Dermis blood vessel endothelial cell (primary cell): ENCODE results near the gene EMB. TPM values are rescaled to one million over a fixed set of nuclear protein-coding genes. Genes with fewer than 3 reads are reported as not detected.
"Not testable (repeated sequence)": the region's sequence is repeated elsewhere in the genome, so short reads cannot be mapped to it uniquely, and the experiment has no call there.

Experiments
- DNase-seq: peaks from one replicate; pipeline ENCODE4 v3.0.0; 2010
- total RNA-seq: library from RNA; depleted of rRNA; stranded (reverse); fragments of >200 nt; gene quantifications from 2 replicates; pipeline ENCODE4 v1.2.3, GENCODE V29; 2014

Gene EMB
- total RNA-seq, 1 donor from 2014 or later: under 0.01 TPM

DNA sequence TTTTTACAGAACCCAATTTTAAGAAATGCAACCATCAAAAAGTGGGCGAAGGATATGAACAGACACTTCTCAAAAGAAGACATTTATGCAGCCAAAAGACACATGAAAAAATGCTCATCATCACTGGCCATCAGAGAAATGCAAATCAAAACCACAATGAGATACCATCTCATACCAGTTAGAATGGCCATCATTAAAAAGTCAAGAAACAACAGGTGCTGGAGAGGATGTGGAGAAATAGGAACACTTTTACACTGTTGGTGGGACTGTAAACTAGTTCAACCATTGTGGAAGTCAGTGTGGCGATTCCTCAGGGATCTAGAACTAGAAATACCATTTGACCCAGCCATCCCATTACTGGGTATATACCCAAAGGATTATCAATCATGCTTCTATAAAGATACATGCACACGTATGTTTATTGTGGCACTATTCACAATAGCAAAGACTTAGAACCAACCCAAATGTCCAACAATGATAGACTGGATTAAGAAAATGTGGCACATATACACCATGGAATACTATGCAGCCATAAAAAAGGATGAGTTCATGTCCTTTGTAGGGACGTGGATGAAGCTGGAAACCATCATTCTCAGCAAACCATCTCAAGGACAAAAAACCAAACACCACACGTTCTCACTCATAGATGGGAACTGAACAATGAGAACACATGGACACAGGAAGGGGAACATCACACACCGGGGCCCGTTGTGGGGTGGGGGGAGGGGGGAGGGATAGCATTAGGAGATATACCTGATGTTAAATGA is 19.7 kb downstream of the EMB start:
- DNase-seq: not testable (repeated sequence)

DNA sequence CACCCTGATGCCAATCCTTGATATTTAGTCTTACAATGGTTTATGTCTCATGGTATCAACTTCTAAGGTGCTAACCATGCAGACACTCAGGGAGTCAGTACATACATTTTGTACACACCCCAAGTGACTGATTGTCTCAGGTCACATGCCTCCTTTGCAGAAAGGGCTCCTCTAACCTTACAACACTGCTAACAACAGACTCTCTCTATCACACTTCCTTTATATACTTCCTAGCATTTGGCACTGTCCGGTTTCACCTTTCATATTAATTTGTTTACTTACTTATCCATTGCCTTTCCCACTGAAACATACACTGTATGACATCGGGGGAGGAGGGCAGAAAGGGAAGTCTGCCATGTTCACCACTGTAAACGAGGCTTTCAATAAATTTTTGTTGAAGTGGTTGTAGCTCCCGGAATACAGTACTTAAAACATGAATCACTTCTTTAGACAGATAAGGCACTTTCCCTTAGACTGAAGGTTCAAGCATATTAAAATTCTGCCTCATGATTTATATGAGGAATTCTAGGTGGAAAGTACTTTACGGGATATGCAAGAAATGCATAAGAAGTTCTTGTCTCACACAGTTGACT is 20.6 kb downstream of the EMB start:
- DNase-seq: no peak

DNA sequence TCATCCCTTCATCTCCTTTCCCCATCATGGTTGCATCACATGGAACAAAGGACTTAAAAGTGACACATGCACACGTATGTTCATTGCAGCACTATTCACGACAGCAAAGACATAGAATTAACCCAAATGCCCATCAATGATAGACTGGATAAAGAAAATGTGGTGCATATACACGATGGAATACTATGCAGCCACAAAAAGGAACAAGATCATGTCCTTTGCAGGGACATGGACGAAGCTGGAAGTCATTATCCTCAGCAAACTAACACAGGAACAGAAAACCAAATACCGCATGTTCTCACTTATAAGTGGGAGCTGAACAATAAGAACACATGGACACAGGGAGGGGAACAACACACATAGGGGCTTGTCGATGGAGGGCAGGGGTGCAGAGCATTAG is 21.4 kb downstream of the EMB start:
- DNase-seq: not testable (repeated sequence)

DNA sequence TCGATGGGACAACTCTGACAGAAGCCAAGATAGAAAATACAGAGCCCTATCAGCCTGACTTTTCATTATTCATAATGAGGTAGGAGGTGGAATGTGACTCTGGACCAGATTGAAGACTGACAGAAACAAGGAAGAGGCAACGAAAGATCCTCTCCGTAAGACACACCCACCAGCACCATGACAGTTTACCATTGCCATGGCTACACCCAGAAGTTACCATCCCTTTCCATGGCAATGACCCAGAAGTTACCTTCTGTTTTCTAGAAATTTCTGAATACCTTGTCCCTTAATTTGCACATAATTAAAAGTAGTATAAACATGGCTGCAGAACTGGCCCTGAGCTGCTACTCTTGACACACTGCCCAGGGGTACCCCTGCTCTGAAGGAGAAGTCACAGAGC is 24.5 kb downstream of the EMB start:
- DNase-seq: not testable (repeated sequence)

DNA sequence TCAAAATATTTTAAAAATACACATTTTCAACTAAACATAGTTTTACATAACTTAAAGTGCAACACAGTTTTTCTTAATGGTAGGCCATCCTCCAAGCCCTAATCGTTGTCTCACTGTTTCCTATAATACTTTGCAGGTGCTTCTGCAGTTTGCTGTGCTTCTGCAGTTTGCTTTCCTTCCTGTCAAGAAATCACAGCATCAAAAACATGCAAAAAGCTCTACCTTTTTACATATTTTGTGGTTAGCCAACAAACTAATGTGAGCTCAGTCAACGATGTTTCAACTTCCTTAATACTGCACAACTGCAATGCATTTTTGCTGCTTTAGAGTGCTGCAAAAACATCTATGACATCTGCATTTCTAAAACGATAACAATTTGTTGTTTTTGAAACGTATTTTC is 25.2 kb downstream of the EMB start:
- DNase-seq: no peak

DNA sequence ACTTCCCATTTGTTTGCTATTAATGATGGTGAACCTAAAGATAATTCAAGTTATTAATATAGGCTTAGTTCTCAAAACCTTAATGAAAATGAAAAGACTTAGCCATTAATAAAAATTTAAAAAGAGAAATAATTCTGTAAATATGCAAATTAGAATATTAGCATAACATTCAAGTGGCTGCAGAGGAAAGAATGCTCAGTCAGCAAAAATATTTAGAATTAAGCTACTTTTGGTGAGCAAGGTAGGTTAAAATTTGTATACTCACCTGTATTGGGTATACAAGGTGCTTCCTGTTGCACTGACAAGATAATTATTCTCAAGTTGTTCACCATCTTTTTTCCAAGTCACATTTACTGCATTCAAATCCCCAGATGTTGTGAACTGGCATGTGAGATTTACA is 30.2 kb downstream of the EMB start:
- not testable (repeated sequence) for DNase-seq

DNA sequence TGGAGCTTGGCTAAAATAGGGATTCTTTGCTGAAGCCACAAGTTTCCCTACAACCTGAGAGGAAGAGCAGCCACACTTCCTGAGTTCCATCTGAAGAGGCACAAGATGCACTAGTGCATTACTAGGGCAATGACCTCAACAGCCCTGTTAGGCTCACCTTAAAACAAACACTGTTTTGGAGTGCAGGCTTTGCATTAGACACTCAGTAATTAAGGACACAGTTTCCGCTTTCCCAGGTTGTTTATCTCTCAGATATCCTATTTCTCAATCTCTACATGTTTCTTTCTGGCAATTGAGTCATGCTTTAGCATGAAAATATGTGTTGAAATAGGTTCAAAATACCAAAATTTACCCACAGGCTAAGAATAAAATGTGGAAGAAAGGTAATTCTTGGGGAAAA is 34.2 kb downstream of the EMB start:
- DNase-seq: no peak

DNA sequence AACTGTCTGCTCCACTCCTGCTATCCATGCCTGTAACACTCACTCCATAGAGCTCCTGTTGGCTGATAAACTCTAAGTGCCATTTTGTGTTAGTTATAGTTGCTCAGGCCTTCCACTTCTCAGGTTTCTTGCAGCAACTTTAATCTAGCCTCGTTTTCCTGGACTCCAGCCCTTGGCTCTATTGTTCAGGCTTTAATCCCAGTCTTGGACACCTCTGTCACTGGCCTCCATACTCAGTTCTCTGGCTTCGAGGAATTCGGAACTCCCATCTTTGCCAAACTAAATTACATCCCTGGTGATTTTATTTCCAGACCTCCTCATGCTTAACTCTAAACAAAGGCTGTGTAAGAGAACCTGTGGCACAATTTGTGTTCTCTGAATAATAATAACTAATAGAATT is 39.8 kb downstream of the EMB start:
- no peak for DNase-seq

DNA sequence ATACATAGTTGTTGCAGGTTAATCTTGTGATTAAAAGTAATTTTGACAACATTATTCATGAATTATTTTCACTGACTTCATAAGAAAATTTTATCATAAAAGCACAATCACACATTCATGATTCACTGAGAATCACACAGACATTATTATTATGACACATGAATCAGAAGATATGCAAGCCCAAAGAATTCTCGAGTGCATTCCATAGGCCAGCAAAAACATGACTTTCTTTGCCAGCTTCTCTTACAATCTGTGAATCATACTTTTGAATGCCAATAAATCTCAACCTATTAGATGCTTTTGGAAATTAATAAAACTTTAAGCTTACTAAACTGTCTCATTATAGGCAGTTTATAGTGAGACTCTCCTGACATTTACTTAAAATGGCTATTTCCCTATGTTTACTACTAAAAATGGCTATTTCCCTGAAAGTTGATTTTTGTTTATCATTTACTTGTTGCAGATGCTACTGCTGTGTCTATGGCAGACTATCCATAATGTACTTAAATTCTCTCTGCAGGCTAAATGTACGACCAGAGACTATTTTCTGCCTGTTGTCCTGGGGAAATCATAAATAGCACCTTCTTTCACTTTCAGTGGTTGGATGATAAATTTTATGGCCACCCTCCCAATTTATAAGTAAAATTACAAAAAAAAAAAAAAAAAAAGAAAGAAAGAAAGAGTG is 47.0 kb downstream of the EMB start:
- DNase-seq: not testable (repeated sequence)

DNA sequence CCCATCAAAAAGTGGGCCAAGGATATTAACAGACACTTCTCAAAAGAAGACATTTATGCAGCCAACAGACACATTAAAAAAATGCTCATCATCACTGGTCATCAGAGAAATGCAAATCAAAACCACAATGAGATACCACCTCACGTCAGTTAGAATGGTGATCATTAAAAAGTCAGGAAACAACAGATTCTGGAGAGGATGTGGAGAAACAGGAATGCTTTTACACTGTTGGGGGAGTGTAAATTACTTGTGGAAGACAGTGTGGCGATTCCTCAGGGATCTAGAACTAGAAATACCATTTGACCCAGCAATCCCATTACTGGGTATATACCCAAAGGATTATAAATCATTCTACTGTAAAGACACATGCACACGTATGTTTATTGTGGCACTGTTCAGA is 48.8 kb downstream of the EMB start:
- DNase-seq: not testable (repeated sequence)

DNA sequence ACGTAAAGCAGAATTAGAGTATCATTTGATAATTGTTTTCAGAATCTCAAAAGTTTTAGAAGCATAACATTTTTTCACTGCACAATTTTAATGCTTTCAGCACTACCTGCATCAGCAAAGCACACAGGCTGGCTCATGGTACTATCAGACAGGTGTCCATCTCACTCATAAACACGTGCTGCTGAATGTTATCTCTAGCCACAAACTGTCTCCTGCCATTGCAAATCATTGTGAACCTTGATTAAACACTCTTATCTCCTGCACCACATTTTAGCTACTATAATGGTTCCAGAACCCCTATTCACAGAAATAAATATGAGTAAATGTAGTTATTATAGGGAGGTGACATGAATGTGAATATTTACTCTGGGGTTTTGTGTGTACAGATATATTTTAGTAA is 56.7 kb downstream of the EMB start:
- not testable (repeated sequence) for DNase-seq

DNA sequence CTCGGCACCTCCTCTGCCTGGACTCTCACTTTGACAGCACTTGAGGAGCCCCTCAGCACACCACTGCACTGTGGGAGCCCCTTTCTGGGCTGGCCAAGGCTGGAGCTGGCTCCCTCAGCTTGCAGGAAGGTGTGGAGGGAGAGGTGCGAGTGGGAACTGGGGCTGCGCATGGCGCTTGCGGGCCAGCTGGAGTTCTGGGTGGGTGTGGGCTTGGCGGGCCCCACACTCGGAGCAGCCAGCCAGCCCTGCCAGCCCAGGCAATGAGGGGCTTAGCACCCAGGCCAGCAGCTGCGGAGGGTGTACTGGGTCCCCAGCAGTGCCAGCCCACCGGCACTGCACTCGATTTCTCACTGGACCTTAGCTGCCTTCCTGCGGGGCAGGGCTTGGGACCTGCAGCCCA is 64.4 kb downstream of the EMB start:
- DNase-seq: not testable (repeated sequence)

DNA sequence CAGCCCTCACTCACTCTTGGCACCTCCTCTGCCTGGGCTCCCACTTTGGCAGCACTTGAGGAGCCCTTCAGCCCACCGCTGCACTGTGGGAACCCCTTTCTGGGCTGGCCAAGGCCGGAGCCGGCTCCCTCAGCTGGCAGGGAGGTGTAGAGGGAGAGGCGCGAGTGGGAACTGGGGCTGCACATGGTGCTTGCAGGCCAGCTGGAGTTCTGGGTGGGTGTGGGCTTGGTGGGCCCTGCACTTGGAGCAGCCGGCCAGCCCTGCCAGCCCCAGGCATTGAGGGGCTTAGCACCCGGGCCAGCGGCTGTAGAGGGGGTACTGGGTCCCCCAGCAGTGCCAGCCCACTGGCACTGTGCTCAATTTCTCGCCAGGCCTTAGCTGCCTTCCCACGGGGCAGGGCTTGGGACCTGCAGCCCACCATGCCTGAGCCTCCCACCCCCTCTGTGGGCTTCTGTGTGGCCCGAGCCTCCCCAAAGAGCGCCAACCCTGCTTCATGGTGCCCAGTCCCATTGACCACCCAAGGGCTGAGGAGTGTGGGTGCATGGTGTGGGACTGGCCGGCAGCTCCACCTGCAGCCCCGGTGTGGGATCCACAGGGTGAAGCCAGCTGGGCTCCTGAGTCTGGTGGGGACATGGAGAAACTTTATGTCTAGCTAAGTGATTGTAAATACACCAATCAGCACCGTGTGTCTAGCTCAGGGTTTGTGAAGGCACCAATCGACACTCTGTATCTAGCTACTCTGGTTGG is 71.6 kb downstream of the EMB start:
- not testable (repeated sequence) for DNase-seq

DNA sequence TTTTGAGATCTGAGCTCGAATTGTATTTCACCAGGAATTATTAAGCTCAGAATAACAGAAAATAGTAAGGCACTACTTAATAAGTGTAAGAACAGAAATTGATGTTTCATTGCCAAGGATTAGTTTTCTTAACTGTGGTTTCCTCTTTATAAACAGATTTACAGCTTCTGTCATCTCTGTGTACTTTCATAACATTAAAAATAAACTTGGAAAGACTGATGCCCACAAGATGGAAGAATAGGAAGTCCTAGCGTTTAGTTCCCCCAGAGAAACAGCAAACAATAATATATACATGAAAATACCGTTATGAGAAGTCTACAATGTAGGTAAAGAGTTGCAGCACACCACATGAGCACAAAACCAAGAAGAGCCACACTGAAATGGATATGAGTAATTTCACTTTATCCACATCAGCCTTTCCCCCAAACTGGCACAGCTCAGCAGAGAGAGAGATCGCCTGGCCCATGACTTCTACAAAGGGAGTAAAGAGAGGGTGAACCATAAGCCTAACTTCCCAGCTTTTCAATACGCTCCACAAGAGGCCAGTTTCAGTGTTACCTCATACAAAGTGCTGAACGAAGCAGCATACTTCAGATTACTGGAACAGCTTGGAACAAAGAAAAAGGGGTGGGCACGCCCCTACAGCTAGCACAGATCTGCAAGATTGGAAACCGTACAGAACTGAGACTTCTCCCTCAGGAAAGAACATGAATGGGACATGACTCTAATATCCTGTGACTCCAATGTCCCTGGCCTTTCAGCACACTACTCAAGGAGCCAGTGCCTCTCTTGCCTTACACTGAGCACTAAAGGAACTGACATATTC is 75.4 kb downstream of the EMB start:
- DNase-seq: no peak

DNA sequence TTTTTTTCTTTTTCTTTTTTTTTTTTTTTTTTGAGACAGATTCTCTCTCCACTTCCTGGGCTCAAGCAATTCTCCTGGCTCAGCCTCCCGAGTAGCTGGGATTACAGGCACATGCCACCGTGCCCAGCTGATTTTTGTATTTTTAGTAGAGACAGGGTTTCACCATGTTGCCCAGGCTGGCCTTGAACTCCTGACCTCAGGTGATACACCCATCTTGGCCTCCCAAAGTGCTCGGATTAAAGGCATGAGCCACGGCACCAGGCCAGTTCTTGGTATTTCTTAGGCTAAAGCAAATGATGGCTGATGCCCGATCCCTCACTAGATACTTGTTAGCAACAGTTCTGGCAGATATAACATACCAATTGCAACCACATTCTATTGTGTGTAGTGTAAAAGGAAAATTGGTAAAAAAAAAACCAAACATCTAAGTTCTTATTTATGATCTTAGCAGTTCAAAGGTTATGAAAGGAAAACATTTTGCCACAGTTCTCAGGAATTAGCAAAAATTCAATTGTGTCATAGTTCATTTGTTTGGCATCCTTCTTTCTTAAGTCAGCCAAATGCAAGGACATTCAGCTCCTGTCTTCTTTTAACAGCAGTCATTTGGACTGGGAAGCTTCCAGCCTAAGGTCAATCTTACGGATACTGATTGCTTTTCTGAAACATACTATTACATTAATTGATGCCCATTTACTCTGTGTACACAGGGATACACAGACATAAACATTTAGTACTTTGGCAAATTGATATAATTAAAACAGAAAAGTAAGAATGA is 76.4 kb downstream of the EMB start:
- not testable (repeated sequence) for DNase-seq

DNA sequence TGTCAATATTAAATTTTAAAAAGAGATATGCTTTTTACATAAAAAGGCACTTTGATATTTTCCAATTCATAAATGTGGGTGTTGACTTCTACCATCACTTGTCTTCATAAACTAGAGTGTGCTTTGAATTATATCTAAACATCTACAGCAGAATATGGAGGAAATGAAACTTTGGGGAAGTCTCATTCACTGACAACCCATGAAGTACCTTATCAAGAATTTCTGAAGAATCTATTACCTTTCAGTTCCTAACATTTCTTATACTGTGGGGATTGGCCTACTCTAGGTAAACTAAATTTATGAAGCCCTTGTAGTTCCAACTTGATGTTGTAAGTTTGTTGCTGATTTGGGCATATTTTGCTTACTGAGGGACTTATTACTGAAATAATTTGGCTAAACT is 81.9 kb downstream of the EMB start:
- DNase-seq: no peak

DNA sequence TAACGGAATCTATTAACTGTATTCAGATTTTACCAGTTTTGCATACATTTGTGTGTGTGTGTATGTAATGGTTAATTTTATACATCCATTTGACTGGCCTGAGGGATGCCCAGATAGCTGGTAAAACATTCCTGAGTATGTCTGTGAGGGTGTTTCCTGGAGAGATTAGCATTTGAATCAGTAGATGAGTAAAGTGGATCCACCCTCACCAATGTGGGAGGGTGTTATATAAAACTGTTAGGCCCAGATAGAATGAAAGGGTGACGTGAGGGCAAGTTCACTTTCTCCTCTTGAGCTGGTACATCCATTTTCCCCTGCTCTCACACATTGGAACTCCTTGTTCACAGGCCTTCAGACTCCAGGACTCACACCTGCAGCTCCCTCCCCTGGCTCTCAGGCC is 88.7 kb downstream of the EMB start:
- no peak for DNase-seq
